NCI-H748 (cell line): ENCODE data around the gene CRP.
"Not testable (repeated sequence)": the region's sequence is repeated elsewhere in the genome, so short reads cannot be mapped to it uniquely, and the experiment has no call there.

Experiments
- DNase-seq: peaks from one replicate; lab custom pipeline; 2025; ENCODE audit not compliant: unreplicated experiment; lab: John Stamatoyannopoulos, UW

Gene CRP

GRCh38 chr1:159700312-159700711, 14.1 kb downstream of the CRP start:
- no peak for DNase-seq

DNA sequence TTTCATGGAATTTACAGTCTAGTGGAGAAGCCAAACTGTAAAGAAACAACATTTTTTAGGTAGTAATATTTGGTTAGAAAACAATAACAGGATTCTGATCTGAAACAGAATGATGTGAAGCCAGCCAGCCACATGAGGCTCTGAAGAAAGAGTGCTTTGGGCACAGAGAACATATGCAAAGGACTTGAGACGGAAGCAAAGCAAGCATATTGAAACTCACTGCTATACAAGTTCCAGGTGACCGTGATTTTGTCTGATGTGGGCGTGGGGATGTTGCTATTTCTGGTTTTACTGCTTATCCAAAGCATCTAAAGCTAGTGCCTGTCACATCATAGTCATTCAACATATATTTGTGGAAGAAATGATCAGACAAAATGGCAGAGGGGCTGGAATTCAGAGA, 14.7 kb downstream of the CRP start:
- no peak for DNase-seq

- DNase-seq: no peak
Observed at GRCh38 chr1:159699246-159699645, 15.1 kb downstream of the CRP start.

DNA sequence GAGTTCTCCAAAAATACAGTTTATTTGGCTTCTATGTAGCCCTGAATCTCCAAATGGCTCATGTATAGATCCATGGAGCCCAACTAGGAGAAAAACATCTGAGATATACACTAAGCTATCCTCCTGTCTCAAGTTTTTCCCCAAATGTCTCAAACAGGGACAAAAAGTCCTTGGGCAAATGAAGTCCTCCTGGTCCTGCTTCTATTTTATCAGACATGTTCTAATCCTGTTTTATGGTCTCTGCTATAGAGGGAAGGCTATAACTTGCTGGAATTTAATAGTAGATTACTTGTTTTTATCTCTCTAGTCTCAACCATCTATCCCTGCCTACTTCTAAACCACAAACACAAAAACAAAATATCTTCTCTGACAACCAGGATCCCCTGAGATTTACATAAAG, 26.9 kb downstream of the CRP start:
- no peak for DNase-seq

DNA sequence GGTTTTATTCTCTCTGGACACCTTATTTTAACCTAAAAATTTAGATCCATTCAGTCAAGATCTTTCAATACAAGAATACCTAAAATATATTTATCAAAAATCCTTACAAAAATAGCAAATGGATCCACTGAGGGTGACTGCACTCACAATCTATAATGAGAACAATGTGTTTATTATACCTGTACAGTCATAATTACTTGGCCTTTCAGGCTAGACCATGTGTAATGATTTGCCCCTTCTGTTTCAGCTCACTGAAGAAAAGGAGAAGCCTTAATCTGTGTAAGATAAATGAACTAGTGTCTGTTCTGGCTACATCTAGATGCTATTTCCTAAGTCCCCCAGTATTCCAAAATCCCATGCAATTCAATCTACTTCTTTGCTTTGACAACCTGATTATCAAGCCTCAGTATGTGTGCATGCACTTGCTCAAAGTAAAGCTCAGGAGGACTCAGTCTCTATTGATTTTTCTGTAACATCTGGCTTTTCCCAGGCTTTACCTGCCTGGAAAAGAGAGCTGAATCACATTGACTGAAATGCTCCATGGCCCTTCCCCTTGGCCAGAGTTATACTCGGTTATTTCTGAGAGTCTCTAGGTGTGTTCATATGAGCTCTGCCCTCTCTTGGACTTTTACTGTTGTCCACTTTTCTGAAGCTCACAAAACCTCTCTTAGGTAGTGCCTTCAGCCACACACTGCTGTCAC, 27.6 kb downstream of the CRP start:
- no peak for DNase-seq

- DNase-seq: no peak
Observed at GRCh38 chr1:159678939-159679338, 35.5 kb downstream of the CRP start.

- no peak for DNase-seq
Observed at GRCh38 chr1:159675046-159675445, 39.3 kb downstream of the CRP start.

DNA sequence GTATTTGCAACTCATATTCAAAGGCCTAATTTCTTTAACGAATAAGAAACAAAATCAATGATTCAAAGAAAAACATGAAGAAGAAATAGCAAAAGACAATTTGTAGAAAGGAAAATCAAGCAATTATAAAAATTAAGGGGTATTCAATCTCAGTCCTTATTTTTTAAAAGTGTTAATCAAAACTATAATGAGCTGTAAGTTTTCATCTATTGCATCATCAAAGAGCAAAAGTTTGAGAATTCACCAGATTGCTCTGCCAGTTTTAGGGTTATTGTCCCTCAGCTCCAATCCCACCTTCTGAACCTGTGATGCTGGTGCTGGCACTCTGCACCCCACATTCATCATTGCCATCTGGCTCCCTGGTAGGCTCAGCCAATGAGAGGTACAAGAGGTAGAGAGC, 42.0 kb downstream of the CRP start:
- DNase-seq: not testable (repeated sequence)

- no peak for DNase-seq
Observed at GRCh38 chr1:159669338-159669737, 45.1 kb downstream of the CRP start.

DNA sequence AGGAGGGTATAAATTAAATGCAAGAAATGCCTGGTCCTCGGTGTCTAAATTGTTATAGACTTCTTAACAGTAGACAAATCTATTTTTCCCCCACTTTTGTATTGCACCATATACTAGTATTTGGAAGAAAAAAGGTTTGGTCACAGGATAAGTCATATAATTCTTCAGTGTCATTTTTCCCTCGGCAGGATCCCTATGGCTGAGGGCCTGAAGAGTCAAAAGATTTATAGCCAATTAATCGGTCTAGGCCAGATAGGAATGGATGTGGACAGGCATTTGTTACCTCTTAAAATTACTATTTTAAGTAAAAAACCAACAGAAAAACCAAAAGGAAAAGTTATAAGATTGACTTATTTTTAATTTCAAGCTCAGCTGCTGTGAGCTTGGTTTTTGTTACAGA, 45.6 kb downstream of the CRP start:
- DNase-seq: no peak

GRCh38 chr1:159664247-159664646, 50.1 kb downstream of the CRP start:
- DNase-seq: no peak

DNA sequence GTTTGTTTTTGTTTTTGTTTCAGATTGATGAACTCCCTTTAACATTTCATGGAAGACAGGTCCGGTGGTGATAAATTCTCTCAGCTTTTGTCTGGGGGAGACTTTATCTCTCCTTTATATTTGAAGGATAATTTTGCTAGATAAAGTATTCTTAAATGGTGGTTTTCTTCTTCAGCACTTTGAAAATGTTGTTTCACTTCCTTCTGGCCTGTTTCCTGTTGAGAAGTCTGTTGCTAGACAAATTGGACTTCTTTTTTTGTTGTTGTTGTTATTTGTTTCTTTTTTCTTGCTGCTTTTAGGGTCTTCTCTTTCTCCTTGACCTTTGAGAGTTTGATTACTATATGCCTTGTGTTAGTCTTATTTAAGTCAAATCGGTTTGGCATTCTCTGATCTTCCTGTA, 50.8 kb downstream of the CRP start:
- no peak for DNase-seq
